Measurements from ENCODE around the gene UCP2. TPM values are rescaled to one million over a fixed set of nuclear protein-coding genes. Genes with fewer than 3 reads are reported as not detected.

UCP2 gene
- total RNA-seq, 1 donor from 2014 or later, result 73.2 TPM

DNA sequence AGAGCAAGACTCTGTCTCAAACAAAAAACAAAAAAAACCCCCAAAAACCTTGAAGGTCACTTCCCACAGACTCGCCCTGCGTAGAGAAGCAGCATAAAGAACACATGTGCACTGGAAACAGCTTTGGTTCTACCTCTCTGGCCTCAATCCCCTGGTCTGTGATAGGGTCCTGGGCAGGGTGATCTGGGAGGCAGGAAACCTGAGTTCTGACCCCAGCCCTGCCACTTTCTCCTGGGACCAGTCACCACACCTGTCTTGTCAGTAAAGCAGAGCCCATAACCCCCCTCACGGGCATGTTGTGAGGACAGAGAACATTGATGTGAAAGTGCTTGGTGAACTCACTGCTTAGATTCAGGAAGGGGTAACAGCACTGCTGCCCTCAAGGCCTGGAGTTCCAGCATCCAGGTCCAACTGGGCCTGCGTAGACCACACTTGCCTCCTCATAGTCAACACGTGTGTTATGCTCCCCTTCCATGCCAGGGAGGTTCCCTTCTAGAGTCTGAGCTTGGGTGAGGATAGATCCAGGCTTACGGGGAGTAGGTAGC is 11.4 kb downstream of the UCP2 start:
- DNase-seq, result no peak

DNA sequence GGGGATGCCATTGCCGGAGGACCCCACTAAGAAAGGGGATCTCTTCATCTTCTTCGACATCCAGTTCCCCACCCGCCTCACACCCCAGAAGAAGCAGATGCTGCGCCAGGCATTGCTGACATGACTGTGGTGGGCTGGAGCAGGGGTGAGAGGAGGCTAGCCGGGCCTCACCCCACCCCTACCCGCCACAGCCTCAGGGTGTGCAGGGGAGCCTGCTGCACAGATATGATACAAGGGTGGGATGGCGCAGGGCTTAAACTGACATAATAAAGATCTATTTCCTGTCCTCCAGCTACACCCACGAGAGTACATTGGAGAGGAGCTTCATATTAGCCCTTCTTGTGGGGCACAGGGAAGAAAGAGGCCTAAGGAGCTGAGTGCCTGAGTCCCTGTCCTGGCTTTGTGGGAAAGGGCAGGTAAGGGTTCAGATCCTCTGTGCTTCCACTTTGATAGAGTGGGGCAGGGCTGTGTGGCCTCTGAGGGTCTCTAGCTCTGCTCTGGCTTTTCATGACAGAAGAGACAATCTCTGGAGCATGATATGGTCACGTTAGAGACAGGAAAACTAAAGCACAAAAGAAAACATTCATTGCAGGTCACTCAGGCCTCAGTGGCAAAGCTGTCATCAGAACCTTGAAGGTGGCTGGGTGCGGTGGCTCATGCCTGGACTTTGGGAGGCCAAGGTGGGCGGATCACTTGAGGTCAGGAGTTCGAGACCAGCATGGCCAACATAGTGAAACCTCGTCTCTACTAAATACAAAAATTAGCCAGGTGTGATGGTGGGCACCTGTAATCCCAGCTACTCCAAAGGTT is 12.4 kb downstream of the UCP2 start:
- no peak for DNase-seq

DNA sequence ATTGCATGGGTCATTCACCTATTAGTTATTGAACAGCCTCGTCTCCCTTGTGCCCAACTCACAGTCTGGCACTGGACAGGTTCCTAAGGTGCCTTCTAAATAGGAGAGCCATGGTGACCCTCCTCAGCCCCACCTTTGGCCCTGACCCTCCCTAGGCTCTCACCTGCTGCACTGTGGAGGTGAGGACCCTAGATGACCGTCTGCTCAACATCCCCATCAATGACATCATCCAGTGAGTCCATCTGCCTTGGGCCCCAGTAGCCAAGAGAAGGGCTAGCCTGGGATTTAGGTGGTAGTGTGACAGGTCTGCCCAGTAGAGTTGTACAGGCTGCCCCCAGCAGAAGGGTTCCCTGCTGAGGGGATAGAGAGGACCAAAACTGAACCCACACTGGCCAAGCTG is 13.6 kb downstream of the UCP2 start:
- no peak for DNase-seq

DNA sequence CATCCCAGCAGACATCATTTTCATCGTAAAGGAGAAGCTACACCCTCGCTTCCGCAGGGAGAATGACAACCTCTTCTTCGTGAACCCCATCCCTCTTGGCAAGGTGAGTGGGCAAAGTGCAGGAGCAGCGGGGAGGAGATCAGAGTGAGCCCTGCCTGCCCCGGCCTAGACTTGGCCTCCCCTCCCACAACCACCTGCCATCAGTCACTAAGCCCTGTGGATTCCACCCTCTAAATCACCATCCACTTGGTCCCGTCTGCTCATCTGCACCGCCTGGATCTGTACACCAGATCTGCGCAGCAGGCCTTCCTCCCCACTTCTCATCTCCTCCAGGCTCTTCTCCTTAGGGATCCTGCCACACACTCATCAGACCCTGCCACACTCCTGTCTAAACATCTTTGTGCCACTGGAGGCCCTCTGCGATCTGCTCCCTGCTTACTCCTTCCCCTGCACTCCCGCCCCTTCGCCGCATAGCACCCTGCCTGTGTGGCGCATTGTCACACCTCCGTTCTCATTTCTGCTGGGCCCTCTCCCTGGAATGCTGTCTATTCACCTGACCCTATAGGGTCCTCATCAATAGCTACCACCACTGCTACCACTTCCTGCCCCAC is 14.2 kb downstream of the UCP2 start:
- no peak for DNase-seq

DNA sequence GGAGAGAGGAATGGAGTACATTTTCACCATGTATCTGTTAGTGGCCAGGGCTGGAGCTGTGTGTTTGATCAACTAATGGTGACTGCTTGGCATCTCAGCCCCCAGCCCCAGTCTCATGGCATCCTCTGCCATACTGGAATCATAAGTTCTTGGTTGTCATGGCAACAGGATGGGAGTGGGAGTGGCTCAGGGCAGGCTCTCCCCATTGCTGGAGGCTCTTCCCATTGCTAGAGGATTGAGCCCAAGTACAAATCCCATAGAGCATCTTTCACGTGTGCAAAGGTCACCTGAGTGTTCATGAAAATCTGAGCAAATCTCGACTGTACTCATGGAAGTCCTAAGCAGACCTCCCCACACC is 16.9 kb downstream of the UCP2 start:
- DNase-seq, result no peak

DNA sequence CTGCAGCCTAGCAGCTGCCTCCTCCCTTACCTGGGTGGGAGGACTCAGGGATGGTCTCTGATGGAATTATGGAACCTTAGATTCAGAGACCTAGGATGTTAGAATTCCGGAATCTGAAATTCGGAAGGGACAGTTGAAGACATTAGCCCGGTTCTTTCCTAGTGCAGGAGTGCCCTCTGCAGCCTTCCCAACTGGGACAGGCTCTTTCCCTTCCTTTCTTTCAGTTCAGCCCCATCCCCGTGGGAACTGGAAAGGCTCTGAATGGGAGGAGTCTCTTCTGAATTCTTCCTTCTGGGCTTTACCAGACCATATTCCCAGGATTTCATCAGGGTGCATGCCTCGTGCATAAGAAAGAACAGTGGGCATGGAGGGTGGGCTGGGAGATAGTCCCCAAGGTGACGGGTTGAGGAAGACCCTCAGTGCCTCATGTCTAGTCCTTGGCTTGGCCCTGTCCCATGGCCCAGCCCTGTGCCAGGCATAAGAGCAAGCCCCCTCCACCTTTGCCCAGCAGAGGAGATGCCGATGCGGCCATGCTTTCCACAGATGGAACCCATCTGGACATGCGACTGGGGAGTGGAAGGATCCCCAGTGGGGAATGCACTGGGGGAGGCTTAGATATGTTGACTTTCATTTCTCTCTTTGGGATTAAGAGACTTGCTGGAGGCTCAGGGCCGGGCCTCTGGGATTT is 17.4 kb downstream of the UCP2 start:
- no peak for DNase-seq

DNA sequence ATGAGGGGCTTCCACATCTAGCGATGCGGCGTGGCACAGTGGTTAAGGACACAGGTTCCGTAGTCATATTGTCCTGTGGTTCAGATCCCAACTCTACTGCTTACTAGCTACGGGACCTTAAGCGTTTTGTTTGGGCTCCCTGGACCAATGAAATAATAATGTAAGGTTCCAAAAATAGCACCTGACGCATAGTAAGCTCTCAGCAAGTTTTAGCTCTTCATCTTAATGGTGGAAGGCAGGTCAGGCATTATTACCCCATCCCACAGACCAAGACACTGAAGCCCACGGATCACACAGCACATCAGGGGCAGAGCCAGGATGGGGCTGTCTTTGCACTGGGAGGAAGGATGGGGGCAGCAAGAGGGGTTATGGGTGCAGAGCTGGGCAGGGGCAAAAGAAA is 18.8 kb downstream of the UCP2 start:
- no peak for DNase-seq

DNA sequence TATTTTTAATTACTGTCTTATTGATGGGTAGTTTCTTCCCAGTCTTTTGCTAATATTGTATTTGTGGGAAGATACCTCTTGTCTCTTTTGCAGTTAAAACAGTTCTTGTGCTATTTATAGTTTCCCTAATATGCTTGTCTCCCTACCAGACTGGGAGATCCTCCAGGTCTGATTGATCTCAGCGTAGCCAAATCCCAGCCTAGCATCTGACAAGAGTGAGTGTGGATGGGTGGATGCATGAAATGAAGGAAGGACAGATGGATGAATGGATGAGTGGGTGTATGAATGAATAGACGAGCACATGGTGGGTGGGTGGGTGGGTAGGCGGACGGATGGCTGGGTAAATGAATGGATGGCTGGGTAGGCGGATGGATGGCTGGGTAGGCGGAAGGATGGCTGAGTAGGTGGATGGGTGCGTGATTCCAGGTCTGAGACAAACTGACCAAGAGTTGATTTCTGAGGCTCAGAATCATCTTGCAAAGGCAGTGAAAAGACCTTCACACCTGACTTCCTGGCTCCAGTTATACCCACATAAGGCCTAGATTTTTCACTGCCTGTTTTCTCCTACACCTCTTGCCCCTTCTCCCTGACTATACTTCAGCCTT is 20.4 kb downstream of the UCP2 start:
- DNase-seq, result no peak

DNA sequence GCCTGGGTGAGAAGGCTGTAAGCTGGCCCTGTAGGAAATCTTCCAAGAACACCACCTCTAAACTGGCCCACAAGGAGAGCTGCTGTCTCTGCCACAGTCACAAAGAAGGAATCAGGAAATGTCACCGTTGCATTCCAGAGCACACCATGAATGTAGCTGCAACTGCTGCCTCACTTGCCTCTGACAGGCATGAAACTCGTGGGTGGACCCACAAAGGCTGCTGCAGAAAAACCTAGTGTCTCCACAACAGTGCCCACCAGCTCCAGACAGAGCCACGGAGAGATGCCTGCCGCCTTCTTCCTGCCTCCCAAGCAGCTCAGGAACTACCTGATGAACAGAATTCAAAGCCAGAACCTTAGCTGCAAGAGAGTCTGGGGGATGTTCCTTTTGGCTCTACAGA is 21.3 kb downstream of the UCP2 start:
- no peak for DNase-seq

DNA sequence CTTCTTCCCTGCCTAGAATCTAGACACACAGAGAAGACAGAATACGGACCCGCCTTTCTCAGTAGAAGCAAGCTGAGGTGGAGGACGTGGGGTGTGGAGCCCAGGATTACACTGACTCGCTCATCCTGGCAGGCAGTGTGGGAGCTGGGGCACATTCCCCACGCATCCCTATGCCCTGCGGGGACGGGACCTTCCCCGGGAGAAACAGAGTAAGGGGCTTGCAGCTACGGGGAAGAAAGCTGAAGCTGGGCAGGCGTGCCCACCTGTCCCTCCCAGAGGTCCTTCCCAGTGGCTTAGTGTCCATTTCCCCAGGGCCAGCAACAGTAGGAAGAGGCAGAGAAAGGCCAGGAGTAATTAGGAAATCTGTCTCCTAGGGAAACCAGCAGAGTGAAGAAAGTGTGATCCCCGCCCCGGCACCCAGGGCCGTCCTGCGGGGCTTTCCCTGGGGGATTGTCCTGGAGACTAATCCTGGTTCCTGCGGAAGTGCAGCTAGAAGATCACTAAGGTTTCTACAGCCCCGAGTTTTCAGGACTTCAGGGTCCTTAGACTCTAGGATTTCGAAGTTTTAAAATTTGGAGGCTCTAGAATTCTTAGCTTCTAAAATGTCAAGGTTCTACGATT is 24.0 kb downstream of the UCP2 start:
- no peak for DNase-seq

DNA sequence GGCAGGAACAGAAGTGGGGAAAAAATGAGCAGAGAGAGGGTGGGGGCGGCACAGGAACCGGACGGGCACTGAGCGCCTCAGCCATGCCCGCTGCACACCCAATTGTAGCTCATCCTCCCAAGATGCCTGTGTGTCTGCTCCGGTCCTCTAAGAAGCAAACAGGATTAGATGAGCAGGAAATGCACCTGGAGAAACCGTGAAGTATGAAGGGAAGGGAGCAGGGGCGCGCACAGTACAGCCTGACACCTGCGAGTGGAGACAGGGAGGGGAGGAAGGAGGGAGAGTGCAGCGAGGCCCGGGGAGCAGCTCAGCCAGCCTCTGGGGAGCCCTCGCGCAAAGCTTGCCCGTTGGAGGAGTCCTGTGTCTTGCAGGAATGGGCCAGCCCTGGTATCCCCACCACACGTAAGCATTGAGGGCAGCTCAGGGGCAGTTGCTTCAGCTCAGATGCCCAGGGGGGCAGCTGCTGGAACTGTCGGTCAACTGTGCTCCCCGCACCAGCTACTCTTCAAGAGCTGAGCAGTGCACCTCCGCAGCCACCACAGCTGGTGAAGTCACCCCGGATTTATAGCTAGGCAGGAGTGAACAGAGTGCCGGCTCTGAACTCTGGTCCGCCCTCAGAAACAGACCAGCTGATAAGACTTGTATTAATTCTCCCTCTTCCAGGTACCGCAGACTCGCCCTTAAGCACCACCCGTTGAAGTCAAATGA is 24.8 kb downstream of the UCP2 start:
- DNase-seq, result no peak

DNA sequence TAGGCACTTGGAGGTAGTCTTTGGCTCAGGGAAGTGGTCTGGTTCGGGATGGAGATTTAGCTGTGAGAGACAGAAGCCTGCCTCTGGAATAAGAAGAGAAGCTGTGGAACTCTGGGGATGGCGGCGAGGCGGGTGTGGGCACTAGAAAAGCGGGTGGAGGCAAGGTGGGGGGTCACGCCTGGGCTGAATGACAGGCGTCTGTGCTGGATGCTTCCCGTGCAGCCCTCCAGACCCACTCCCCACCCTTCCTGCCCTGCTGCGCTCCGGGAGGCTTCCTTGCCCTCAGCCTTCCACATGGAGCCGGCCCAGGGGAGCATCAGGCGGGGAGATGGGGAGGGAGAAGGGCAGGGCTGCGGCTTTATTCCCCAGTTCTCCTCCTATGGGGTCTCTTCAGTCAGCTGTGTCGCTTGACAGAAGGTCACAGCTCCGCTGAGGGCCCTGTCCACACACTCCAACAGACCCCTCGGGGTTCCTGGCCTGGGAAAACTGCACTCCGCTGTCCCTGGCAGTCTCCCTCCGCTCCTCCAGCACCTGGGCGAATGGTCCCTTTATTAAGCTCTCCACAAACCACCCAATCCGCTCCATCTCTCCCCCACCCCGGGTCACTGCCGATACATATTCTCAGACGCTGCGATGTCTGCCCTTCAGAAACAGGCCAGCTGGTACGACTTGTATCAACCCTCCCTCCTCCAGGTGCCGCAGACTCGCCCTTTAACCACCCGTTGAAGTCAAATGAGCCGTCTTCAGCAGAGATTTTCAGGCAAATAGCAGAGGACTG is 25.6 kb downstream of the UCP2 start:
- DNase-seq, result no peak

DNA sequence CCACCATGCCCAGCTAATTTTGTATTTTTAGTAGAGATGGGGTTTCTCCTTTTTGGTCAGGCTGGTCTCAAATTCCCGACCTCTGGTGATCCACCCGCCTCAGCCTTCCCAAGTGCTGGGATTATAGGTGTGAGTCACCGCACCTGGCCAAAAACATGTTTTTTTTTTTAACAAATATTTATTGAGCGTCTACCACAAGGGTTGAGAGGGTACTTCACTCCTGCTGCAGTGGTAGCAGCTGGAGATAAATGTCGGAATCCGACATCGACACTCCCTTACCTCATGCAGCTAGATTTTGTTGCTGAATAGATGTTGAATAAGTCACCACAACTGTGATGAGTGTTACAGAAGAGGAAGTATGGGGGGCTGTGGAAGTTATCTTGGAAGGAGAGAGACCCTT is 30.8 kb downstream of the UCP2 start:
- DNase-seq, result no peak

DNA sequence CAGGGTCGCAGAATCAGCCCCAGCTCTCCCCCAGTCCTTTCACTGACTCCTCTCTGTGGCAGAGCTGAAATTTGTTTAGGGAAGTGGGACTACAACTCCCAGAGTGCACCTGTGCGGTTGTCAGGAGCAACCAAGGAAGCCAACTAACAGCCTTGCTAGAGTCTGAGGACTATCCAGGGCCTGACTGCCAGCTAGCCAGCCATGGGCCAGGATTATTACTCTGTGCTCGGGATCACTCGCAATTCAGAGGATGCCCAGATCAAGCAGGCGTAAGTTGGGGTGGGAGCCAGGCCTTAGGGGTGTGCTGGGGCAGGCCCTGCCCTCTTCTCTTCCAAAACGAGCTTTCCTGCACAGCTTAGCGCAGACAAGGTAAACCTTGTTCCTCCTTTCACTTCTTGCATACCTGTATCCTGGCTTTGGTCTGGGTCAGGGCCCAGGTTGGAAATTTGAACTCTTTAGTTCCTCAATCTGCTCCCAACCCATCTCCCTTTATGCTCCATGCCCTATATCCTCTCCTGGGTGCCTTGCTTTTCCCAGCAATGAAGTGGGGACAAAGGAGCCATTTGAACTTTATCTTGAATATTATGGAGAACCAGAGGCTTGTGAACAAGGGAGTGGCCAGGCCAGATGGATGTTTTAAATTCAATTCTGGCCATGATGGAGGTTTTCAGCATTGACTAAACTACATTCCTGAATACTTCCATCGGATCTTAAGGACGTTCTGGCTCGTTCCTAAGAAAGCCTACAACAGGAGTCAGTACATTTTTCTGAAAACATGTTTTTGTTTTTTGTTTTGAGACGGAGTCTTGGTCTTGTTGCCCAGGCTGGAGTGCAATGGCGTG is 31.6 kb downstream of the UCP2 start, which contains the start of gene DNAJB13:
Gene DNAJB13, plus strand, starts transcription at position 158 of the 842 bp plus-strand sequence. Its CDS starts 44 bp downstream, at position 202.
- peak; percentile 49 for DNase-seq

DNA sequence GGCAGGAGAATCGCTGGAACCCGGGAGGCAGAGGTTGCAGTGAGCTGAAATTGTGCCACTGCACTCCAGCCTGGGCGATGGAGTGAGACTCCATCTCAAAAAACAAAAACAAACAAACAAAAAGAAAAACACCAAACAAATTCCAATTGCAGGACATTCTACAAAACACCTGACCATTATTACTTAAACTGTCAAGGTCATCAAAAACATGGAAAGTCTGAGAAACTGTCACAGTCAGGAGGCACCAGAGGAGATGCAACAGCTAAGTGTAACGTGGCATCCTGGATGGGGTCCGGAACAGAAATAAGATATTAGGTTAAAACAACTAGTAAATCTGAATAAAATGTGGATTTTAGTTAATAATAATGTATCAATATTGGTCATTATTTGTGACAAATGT is 32.7 kb downstream of the UCP2 start:
- no peak for DNase-seq

DNA sequence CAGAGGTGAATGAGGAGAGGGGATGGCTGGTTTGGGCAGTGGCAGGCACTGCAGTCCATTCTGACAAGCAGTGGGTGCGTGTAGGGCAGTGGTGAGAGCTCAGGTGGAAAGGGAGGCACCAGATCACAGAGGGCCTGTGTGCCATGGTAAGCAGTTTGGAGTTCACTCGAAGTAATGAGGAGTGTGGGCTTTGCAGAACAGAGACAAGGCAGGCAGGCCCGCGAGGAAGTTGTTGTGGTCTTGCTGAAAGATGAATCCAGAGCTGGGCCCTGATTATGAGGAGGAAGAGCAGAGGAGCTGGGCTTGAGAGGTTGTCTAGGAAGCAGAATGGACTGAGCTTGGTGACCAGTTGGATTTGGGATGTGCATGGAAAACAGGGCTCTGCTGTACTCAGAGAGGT is 33.4 kb downstream of the UCP2 start:
- DNase-seq, result no peak

DNA sequence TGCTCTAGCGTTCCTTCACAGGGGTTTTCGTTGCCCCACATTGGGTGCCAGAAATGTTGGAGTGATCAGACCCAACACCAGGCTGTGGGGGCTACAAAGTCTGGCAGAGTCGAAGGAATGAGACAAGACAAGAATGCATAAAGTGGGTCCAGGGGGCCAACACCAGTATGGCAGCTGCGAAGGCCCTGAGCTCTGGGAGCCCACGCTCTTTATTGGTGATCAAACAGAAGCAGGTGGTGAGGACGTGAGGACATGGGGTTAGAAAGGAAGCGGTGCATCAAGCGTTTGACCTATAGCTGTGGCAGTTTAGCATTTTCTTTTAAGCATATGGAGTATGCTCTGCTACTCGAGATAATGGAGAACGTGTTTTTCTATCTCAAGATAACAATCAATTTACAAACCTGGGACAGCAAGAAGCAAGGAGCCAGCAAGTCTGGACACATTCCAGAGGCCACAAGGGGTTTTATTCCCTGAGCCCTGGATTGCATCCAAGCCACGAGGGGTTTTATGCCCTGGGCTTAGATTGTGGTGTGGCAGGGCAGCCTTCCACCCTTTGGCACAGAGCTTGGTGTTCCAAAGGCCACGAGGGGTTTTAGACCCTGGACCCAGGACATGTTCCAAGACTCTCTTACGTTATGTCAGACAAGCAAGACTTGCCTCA is 35.7 kb downstream of the UCP2 start:
- no peak for DNase-seq

DNA sequence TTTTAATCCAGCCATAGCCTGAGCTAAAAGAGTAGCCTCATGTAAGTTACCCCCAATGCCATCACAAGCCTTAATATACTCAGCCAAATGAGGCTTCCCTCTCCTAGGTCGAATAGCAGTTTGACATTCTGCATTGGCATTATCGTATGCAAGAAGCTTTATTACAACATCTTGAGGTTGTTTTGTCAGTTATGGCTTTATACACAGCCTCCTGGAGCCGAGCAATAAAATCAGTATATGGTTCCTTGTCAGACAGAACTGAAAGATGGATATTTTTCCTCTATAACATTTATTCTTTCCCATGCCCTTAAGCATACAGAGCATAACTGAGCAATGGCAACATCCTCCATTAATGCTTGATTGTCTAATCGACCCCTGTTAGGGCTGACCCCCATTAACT is 37.2 kb downstream of the UCP2 start:
- DNase-seq, result no peak

DNA sequence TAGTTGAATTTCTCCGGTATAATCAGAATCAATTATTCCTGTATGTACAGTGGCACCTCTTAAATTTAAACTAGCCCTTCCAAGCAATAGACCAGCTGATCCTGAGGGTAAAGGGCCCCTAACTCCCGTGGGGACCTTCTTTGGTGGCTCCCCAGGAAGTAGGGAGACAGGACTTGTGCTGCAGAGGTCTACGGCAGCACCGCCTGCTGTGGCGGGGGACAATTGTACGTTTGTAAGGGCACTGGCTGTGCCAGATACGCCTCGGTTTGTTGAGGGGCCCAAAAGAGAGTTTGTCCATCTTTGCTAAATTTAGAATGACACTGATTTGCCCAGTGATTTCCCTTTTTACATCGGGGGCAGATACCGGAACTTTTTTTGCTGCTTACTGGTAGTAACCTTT is 37.7 kb downstream of the UCP2 start:
- DNase-seq, result no peak
